Upper lobe of left lung (tissue), 6 donors: ENCODE results near the gene PRKCA. TPM values are rescaled to one million over a fixed set of nuclear protein-coding genes. Genes with fewer than 3 reads are reported as not detected.
"Not testable (repeated sequence)": the region's sequence is repeated elsewhere in the genome, so short reads cannot be mapped to it uniquely, and the experiment has no call there.

Experiments
- ATAC-seq, 2 donors: fragments of 200-7000 bp; cut with Tn5 transposase; one replicate each; pipeline ENCODE4 v1.9.1; 2022; ENCODE audit warnings: mild to moderate bottlenecking in 2 of 2, moderate library complexity in 2 of 2; ENCODE audit not compliant: low FRiP score in 2 of 2
- DNase-seq, 2 donors: peaks; one replicate each; pipeline ENCODE4 v3.0.0-alpha.2; 2019 to 2020
- H3K27ac ChIP-seq, 4 donors: fragments of 200-600 bp; sonication (generic); one replicate each; pipeline ENCODE4 v1.5.1; 2016 to 2019
- H3K27me3 ChIP-seq, 4 donors: fragments of 200-600 bp; sonication (generic); one replicate each; pipeline ENCODE4 v1.5.1; 2017 to 2019
- H3K36me3 ChIP-seq, 4 donors: fragments of 200-600 bp; sonication (generic); one replicate each; pipeline ENCODE4 v1.5.1; 2016 to 2019
- H3K4me1 ChIP-seq, 4 donors: fragments of 200-600 bp; sonication (generic); one replicate each; pipeline ENCODE4 v1.5.1; 2018 to 2019
- H3K4me3 ChIP-seq, 4 donors: fragments of 200-600 bp; sonication (generic); one replicate each; pipeline ENCODE4 v1.5.1; 2017 to 2019; ENCODE audit warnings: mild to moderate bottlenecking in 2 of 4, moderate library complexity in 1 of 4
- H3K9me3 ChIP-seq, 4 donors: fragments of 200-600 bp; sonication (generic); one replicate each; pipeline ENCODE4 v1.5.1; 2018 to 2019
- EP300 ChIP-seq, 4 donors: sonication (generic); formaldehyde crosslinking; IDR thresholded peaks; one replicate each; pipeline ENCODE4 v1.5.1; 2017; ENCODE audit warnings: antibody characterized with exemption in 4 of 4, control low read depth in 2 of 4
- POLR2A ChIP-seq, 4 donors: fragments of 450-650 bp; IDR thresholded peaks; one replicate each; pipeline ENCODE4 v1.5.1; 2016 to 2017; ENCODE audit warnings: antibody characterized with exemption in 4 of 4, mild to moderate bottlenecking in 2 of 4
- POLR2AphosphoS5 ChIP-seq, 2 donors: sonication (generic); formaldehyde crosslinking; IDR thresholded peaks; one replicate each; pipeline ENCODE4 v1.5.1; 2017; ENCODE audit warnings: antibody characterized with exemption in 2 of 2
- WGBS, 2 donors: methylation state at CpG; one replicate each; pipeline ENCODE4 v1.1.5; 2017 to 2018; 5-methylcytosine and 5-hydroxymethylcytosine counted together
- total RNA-seq, 6 donors: library from RNA; depleted of rRNA in 4 of 6; stranded (reverse); fragments of >200 nt in 4 of 6; gene quantifications; one replicate each; pipeline versions ENCODE4 v1.1.0 to v1.2.1, GENCODE V29; 2016 to 2021
- TF ChIP-seq, protein P1 (sequence below), 6 experiments: fragments of 450-650 bp in 4 of 6; fragments of 200-600 bp in 2 of 6; sonication (generic) in 2 of 6; IDR thresholded peaks; one replicate each; pipeline ENCODE4 v1.5.1; 2016 to 2019; ENCODE audit warnings: antibody characterized with exemption in 6 of 6
- donor health status: DM: no; HTN: no; CAD: no; lungs with moderate emphysema.
- donor health status: DM: no; HTN: yes; CAD: no; lungs with severe emphysema.

The PRKCA gene
- total RNA-seq, 6 donors from 2014 or later, result 10.9 to 29.3 (median 18.0) TPM

DNA sequence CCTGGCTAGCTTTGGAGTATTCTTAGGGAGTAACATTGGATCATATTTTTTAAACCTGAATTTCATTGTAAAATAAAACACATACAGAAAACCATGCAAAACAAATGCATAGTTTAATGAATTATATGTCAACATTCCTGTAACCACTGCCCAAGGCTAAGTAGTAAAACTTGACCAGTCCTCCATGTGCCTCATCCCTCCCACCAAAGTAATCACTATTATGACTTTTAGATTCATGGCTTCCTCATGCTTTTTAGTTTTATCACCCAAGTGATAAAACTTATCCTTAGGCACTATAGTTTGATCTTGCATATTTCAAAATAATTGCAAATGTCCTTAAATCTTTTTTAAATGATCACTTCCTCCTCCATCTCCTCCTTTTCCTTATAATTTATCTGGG, 20.4 kb downstream of the PRKCA start:
- ATAC-seq (no peak), DNase-seq (no peak)
- H3K4me3 ChIP-seq, result no peak overlapping the region
- H3K27ac ChIP-seq, result no peak overlapping the region
- no peaks in the 10 kb centered on the region for H3K4me1 ChIP-seq
- TF ChIP-seq POLR2AphosphoS5 (IDR thresholded peaks at IDR 0.05) (no peak), POLR2A (IDR thresholded peaks at IDR 0.05) (no peak), EP300 (IDR thresholded peaks at IDR 0.05) (no peak)
- TF ChIP-seq, protein P1, sequence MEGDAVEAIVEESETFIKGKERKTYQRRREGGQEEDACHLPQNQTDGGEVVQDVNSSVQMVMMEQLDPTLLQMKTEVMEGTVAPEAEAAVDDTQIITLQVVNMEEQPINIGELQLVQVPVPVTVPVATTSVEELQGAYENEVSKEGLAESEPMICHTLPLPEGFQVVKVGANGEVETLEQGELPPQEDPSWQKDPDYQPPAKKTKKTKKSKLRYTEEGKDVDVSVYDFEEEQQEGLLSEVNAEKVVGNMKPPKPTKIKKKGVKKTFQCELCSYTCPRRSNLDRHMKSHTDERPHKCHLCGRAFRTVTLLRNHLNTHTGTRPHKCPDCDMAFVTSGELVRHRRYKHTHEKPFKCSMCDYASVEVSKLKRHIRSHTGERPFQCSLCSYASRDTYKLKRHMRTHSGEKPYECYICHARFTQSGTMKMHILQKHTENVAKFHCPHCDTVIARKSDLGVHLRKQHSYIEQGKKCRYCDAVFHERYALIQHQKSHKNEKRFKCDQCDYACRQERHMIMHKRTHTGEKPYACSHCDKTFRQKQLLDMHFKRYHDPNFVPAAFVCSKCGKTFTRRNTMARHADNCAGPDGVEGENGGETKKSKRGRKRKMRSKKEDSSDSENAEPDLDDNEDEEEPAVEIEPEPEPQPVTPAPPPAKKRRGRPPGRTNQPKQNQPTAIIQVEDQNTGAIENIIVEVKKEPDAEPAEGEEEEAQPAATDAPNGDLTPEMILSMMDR (IDR thresholded peaks at IDR 0.05), result no peak
- no peaks in the 10 kb centered on the region for H3K36me3 ChIP-seq
- peaks cover 0 to 11% (median 9%) of the 10 kb centered on the region in 4 donors for H3K9me3 ChIP-seq
- no peaks in the 10 kb centered on the region for H3K27me3 ChIP-seq

DNA sequence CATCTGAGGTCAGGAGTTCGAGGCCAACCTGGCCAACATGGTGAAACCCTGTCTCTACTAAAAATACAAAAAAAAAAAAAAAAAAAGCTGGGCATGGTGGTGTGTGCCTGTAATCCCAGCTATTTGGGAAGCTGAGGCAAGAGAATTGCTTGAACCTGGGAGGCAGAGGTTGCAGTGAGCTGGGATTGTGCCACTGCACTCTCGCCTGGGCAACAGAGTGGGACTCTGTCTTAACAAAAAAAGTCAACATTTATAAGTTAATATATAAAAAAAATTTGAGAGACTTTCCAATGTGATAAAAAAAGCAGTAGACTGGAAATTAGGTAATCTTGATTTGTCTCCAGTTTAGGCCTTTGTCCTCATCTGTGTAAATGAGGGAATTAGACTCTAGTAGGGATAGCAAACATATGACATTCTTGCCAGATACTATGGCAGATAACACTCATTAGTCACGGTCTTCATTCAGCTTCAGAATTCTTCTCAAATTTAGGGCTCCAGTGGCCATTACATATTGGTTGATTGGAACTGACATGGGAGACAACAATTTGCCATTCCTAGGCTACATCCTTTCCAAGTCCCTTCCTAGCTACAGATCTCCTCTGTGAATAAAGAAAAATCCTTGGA, 22.1 kb downstream of the PRKCA start:
- 85 to 90% methylated on average over 3 of the region's 3 CpGs for WGBS, 2 donors
- H3K4me1 ChIP-seq, H3K27ac ChIP-seq, H3K36me3 ChIP-seq, H3K27me3 ChIP-seq, H3K4me3 ChIP-seq, DNase-seq, ATAC-seq: not testable (repeated sequence)
- H3K9me3 ChIP-seq, result peaks cover 0 to 11% (median 9%) of the 10 kb centered on the region in 4 donors

DNA sequence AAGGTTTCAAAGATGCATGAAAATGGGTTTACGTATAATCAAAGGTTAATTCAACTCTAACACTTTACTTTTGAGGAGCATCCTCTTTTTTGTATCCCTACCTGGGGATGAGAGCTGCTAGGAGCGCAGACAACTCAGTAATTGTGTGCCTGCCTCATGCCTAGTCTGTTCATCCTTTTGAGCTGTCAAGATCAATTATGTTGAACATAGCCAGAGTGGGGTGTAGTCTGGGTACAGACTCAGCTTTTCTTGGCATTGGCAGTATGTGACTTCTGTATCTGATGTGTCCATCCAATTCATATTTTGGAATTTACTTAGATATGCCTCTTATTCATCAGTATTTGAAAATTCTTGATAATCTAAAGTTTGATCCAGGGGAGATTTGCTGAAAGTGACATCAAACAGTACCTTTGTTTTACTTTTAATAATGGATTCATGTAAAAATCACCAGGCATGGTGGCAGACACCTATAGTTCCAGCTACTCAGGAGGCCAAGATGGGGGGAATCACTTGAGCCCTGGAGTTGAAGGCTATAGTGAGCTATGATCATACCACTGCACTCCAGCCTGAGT, 24.1 kb downstream of the PRKCA start:
- ATAC-seq, result no peak
- DNase-seq, result no peak
- no peaks in the 10 kb centered on the region for H3K27me3 ChIP-seq
- 94 to 96% methylated on average over 2 of the region's 2 CpGs for WGBS, 2 donors
- H3K4me3 ChIP-seq, result no peak overlapping the region
- no peak overlapping the region for H3K27ac ChIP-seq
- H3K9me3 ChIP-seq, result peaks cover 0 to 8% (median 6%) of the 10 kb centered on the region in 4 donors
- H3K4me1 ChIP-seq, result no peaks in the 10 kb centered on the region
- TF ChIP-seq, protein P1 (IDR thresholded peaks at IDR 0.05), result no peak
- TF ChIP-seq POLR2A (IDR thresholded peaks at IDR 0.05) (no peak), POLR2AphosphoS5 (IDR thresholded peaks at IDR 0.05) (no peak), EP300 (IDR thresholded peaks at IDR 0.05) (no peak)
- no peaks in the 10 kb centered on the region for H3K36me3 ChIP-seq

DNA sequence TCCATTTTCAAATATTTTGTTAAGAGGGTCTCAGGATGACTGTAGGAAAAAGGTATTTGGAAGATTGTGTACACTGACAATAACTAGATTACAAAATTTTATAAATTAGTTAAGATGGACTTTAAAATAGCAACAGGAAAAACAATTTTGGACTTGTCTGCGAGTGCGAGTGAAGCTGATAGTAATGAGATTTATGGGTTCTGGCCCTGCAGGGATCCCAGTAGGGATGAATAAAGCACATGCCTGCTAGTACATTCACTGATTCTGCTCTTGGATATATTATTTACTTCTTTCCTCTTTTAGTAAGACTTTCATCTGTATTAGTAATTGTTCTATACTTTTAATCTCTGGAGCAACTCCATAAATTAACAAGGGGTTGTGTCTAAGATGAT, 28.2 kb downstream of the PRKCA start:
- Histone ChIP-seq H3K27ac (no peak overlapping the region), H3K27me3 (no peaks in the 10 kb centered on the region)
- ATAC-seq, result peak in 1 of 2 donors; percentile 44

DNA sequence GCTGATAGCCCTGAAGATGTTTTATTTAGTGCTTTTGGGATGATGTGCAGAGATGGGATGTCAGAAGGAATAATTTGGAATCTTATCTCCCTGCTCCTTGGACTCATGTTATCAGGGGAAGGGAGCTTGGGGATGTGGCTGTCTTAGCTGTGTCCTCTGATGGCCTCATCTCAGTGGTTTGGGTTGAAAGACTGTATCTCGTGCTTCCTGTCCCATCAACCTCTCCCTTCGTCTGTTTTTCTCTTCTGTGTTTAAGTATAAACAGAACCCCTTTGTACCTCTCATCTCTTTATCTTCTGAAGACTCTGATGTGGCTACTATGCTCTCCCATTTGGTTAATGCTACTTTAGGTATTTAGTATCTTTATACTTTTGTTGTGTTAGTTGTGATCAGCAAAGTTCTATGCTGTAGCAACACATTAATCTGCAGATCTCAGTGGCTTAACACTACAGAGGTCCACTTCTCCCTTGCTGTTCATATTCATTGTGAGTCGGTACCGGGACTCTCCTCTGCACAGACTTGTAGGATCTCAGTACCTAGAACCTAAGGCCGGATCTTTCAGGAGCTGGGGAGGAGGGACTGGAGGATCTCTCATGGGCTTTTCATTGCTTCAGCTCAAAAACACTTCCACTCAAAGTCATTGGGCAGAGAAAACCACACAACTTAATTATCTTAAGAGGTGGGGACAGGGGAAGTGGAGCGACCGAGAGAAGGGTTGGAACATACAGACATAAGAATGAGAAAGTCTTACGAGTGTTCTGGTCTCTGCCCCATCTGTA, 28.8 kb downstream of the PRKCA start:
- ATAC-seq (peak in 1 of 2 donors; percentile 36), DNase-seq (no peak)
- TF ChIP-seq POLR2A (IDR thresholded peaks at IDR 0.05) (no peak), EP300 (IDR thresholded peaks at IDR 0.05) (no peak), POLR2AphosphoS5 (IDR thresholded peaks at IDR 0.05) (no peak)
- TF ChIP-seq, protein P1 (IDR thresholded peaks at IDR 0.05), result no peak
- Histone ChIP-seq H3K27me3 (no peaks in the 10 kb centered on the region), H3K27ac (no peak overlapping the region), H3K4me1 (no peaks in the 10 kb centered on the region), H3K9me3 (no peaks in the 10 kb centered on the region), H3K36me3 (no peaks in the 10 kb centered on the region), H3K4me3 (no peak overlapping the region)
- WGBS, 2 donors, result 67 to 71% methylated on average over 8 of the region's 8 CpGs

More for the DNA sequence above, 28.2 kb downstream of the PRKCA start:
- Histone ChIP-seq H3K36me3 (no peaks in the 10 kb centered on the region), H3K9me3 (no peaks in the 10 kb centered on the region), H3K4me1 (no peaks in the 10 kb centered on the region), H3K4me3 (no peak overlapping the region)
- TF ChIP-seq POLR2AphosphoS5 (IDR thresholded peaks at IDR 0.05) (no peak), EP300 (IDR thresholded peaks at IDR 0.05) (no peak), POLR2A (IDR thresholded peaks at IDR 0.05) (no peak)
- TF ChIP-seq, protein P1 (IDR thresholded peaks at IDR 0.05), result no peak
- DNase-seq, result no peak
- 59 to 62% methylated on average over 2 of the region's 2 CpGs for WGBS, 2 donors
